Measurements from ENCODE around the gene COL19A1. TPM values are rescaled to one million over a fixed set of nuclear protein-coding genes. Genes with fewer than 3 reads are reported as not detected.

The COL19A1 gene
- total RNA-seq, 1 experiment from 2014 or later, result not detected

- Histone ChIP-seq H3K27me3 (ENCODE audit: insufficient read depth, low read depth) (no peaks in the 10 kb centered on the region), H3F3A (ENCODE audit: insufficient read depth, low read depth) (no peaks in the 10 kb centered on the region), H3K79me2 (ENCODE audit: low read depth) (no peaks in the 10 kb centered on the region), H3K4me2 (no peak overlapping the region), H3K9me3 (ENCODE audit: insufficient read depth, low read depth) (no peaks in the 10 kb centered on the region), H3K27ac (no peak overlapping the region), H3K4me3 (no peak overlapping the region), H2AFZ (no peak overlapping the region), H3K4me1 (replicated peaks; ENCODE audit: insufficient read depth) (no peaks in the 10 kb centered on the region), H4K20me1 (ENCODE audit: insufficient read depth) (no peaks in the 10 kb centered on the region), H3K36me3 (ENCODE audit: low read depth) (no peaks in the 10 kb centered on the region), H3K9me2 (ENCODE audit: insufficient read depth) (no peaks in the 10 kb centered on the region)
- no peak for TF ChIP-seq EZH2 (IDR thresholded peaks at IDR 0.05; ENCODE audit: low read depth)
- TF ChIP-seq, protein P1, sequence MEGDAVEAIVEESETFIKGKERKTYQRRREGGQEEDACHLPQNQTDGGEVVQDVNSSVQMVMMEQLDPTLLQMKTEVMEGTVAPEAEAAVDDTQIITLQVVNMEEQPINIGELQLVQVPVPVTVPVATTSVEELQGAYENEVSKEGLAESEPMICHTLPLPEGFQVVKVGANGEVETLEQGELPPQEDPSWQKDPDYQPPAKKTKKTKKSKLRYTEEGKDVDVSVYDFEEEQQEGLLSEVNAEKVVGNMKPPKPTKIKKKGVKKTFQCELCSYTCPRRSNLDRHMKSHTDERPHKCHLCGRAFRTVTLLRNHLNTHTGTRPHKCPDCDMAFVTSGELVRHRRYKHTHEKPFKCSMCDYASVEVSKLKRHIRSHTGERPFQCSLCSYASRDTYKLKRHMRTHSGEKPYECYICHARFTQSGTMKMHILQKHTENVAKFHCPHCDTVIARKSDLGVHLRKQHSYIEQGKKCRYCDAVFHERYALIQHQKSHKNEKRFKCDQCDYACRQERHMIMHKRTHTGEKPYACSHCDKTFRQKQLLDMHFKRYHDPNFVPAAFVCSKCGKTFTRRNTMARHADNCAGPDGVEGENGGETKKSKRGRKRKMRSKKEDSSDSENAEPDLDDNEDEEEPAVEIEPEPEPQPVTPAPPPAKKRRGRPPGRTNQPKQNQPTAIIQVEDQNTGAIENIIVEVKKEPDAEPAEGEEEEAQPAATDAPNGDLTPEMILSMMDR (conservative IDR thresholded peaks at IDR 0.05), result no peak
- CTCF ChIA-PET, result interaction anchor here (0.6 kb wide), 1 partner anchor 353 kb away, joined by 3 read pairs; no protein-coding TSS in a partner anchor
- DNase-seq, result no peak
- BruUV-seq (replicated peaks), result no TSS peak
- intact Hi-C loops (cut with micrococcal nuclease; ENCODE audit: unreplicated experiment), result no loop called here
- POLR2A ChIA-PET (ENCODE audit: unreplicated experiment), result no interaction called here
Measured at GRCh38 chr6:70060680-70061079, 194.3 kb downstream of the COL19A1 start.

DNA sequence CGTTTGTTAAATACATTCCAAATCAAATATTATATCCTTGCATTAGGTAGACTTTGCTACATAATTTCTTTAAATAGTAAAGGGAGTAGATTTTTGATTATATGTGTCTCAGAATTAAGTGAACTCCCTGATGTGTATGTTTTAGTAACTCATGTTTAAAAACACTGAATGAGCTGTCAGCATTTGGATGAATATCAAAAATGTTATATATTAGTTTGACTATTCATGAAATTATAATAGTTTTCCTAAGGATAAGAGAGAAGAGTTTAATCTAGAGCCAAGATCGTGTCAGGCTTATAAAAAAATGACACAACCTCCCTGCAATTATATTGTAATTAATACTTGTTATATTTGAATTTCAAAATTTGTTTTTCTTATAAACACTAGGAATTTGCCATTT is 195.2 kb downstream of the COL19A1 start:
- DNase-seq, result no peak
- H3K27ac ChIP-seq, result no peak overlapping the region
- H2AFZ ChIP-seq, result no peak overlapping the region
- H3K4me2 ChIP-seq, result no peak overlapping the region
- CTCF ChIA-PET, result no interaction called here
- H3K4me1 ChIP-seq (replicated peaks; ENCODE audit: insufficient read depth), result no peaks in the 10 kb centered on the region
- intact Hi-C loops (cut with micrococcal nuclease; ENCODE audit: unreplicated experiment), result no loop called here
- no peaks in the 10 kb centered on the region for H3K9me3 ChIP-seq (ENCODE audit: insufficient read depth, low read depth)
- no peaks in the 10 kb centered on the region for H3K27me3 ChIP-seq (ENCODE audit: insufficient read depth, low read depth)
- no peaks in the 10 kb centered on the region for H3K79me2 ChIP-seq (ENCODE audit: low read depth)
- no peak overlapping the region for H3K4me3 ChIP-seq
- no peaks in the 10 kb centered on the region for H3K36me3 ChIP-seq (ENCODE audit: low read depth)
- BruUV-seq (replicated peaks), result no TSS peak
- H3F3A ChIP-seq (ENCODE audit: insufficient read depth, low read depth), result no peaks in the 10 kb centered on the region
- no peaks in the 10 kb centered on the region for H3K9me2 ChIP-seq (ENCODE audit: insufficient read depth)
- TF ChIP-seq EZH2 (IDR thresholded peaks at IDR 0.05; ENCODE audit: low read depth), result no peak
- TF ChIP-seq, protein P1 (conservative IDR thresholded peaks at IDR 0.05), result no peak
- H4K20me1 ChIP-seq (ENCODE audit: insufficient read depth), result no peaks in the 10 kb centered on the region
- POLR2A ChIA-PET (ENCODE audit: unreplicated experiment), result no interaction called here

DNA sequence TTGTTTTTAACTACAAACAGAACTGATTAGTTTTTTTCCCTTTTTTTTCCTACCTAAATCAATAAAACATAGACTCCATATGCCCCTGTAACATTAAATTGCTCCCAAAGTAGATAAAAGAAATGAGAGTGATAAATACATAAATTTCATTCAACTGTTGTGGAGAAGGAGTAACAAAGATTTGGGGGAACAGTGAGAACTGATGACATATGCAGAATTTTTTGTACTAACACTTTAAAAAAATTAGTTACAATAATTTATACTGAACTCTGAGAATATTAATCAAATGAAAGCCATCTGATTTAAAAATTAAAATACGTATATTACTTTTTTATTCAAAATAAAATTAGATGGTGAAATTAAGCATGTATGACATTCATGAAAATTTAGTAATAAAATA is 195.7 kb downstream of the COL19A1 start:
- POLR2A ChIA-PET (ENCODE audit: unreplicated experiment), result no interaction called here
- no peak overlapping the region for H3K4me3 ChIP-seq
- H3K27me3 ChIP-seq (ENCODE audit: insufficient read depth, low read depth), result no peaks in the 10 kb centered on the region
- H3K4me1 ChIP-seq (replicated peaks; ENCODE audit: insufficient read depth), result no peaks in the 10 kb centered on the region
- H2AFZ ChIP-seq, result no peak overlapping the region
- intact Hi-C loops (cut with micrococcal nuclease; ENCODE audit: unreplicated experiment), result no loop called here
- no peaks in the 10 kb centered on the region for H4K20me1 ChIP-seq (ENCODE audit: insufficient read depth)
- no TSS peak for BruUV-seq (replicated peaks)
- CTCF ChIA-PET, result no interaction called here
- H3F3A ChIP-seq (ENCODE audit: insufficient read depth, low read depth), result no peaks in the 10 kb centered on the region
- no peaks in the 10 kb centered on the region for H3K9me3 ChIP-seq (ENCODE audit: insufficient read depth, low read depth)
- TF ChIP-seq EZH2 (IDR thresholded peaks at IDR 0.05; ENCODE audit: low read depth), result no peak
- TF ChIP-seq, protein P1 (conservative IDR thresholded peaks at IDR 0.05), result no peak
- no peaks in the 10 kb centered on the region for H3K9me2 ChIP-seq (ENCODE audit: insufficient read depth)
- H3K4me2 ChIP-seq, result no peak overlapping the region
- no peak for DNase-seq
- H3K27ac ChIP-seq, result no peak overlapping the region
- H3K36me3 ChIP-seq (ENCODE audit: low read depth), result no peaks in the 10 kb centered on the region
- no peaks in the 10 kb centered on the region for H3K79me2 ChIP-seq (ENCODE audit: low read depth)

All from PC-9 (cell line).